HepG2 (cell line): ENCODE results near the gene PRR14. TPM values are rescaled to one million over a fixed set of nuclear protein-coding genes. Genes with fewer than 3 reads are reported as not detected.

Experiments
- E2F1 ChIP-seq: sonication (generic); formaldehyde crosslinking; IDR thresholded peaks from 2 replicates; pipeline ENCODE4 v1.5.0; 2020; ENCODE audit warnings: missing genetic modification reagents
- ELF3 ChIP-seq: IDR thresholded peaks from 2 replicates; pipeline ENCODE4 v1.6.1; 2016; ENCODE audit warnings: missing genetic modification reagents, missing compliant biosample characterization
- LCORL ChIP-seq, 2 experiments: fragments of 450-650 bp in 1 of 2; sonication (generic) in 1 of 2; formaldehyde crosslinking in 1 of 2; IDR thresholded peaks; 2 replicates each; pipeline versions ENCODE4 v1.5.0 to v1.6.1; 2017 to 2020; ENCODE audit warnings: antibody characterized with exemption in 1 of 2, missing genetic modification reagents in 1 of 2
- MED1 ChIP-seq: sonication (generic); formaldehyde crosslinking; IDR thresholded peaks from 2 replicates; pipeline ENCODE4 v1.4.0; 2020; ENCODE audit warnings: missing genetic modification reagents
- NAIF1 ChIP-seq: sonication (generic); formaldehyde crosslinking; IDR thresholded peaks from 2 replicates; pipeline ENCODE4 v1.5.0; 2020; ENCODE audit warnings: mild to moderate bottlenecking, missing genetic modification reagents, borderline replicate concordance
- PHF20 ChIP-seq: sonication (generic); formaldehyde crosslinking; IDR thresholded peaks from 2 replicates; pipeline ENCODE4 v1.5.0; 2020; ENCODE audit warnings: mild to moderate bottlenecking, missing genetic modification reagents
- PHF5A ChIP-seq: IDR thresholded peaks from one replicate; pipeline ENCODE4 v1.6.1; 2018; ENCODE audit warnings: low read depth, missing genetic modification reagents; ENCODE audit not compliant: unreplicated experiment
- PRDM4 ChIP-seq: sonication (generic); formaldehyde crosslinking; IDR thresholded peaks from 2 replicates; pipeline ENCODE4 v1.9.0; 2021; ENCODE audit warnings: missing genetic modification reagents, borderline replicate concordance
- SALL2 ChIP-seq: sonication (generic); formaldehyde crosslinking; IDR thresholded peaks from 2 replicates; pipeline ENCODE4 v1.8.1; 2023; ENCODE audit warnings: mild to moderate bottlenecking, missing genetic modification reagents, inconsistent platforms
- SETDB1 ChIP-seq: sonication (generic); formaldehyde crosslinking; IDR thresholded peaks from 2 replicates; pipeline ENCODE4 v1.5.1; 2020; ENCODE audit warnings: missing genetic modification reagents, mild to moderate bottlenecking, borderline replicate concordance
- SIX1 ChIP-seq: sonication (generic); formaldehyde crosslinking; IDR thresholded peaks from 2 replicates; pipeline ENCODE4 v1.4.0; 2020; ENCODE audit warnings: missing genetic modification reagents, borderline replicate concordance
- SUZ12 ChIP-seq: fragments of 150-350 bp; IDR thresholded peaks from 2 replicates; pipeline ENCODE4 v1.6.1; 2014; ENCODE audit warnings: low read depth, low read length
- WIZ ChIP-seq: sonication (generic); formaldehyde crosslinking; IDR thresholded peaks from 2 replicates; pipeline ENCODE4 v1.5.1; 2020; ENCODE audit warnings: mild to moderate bottlenecking, missing genetic modification reagents
- ZNF503 ChIP-seq: sonication (generic); formaldehyde crosslinking; IDR thresholded peaks from 2 replicates; pipeline ENCODE4 v1.4.0; 2020; ENCODE audit warnings: missing genetic modification reagents
- ZNF639 ChIP-seq: conservative IDR thresholded peaks from 2 replicates; pipeline ENCODE4 v1.6.1; 2018; ENCODE audit warnings: missing genetic modification reagents
- polyA plus RNA-seq, 8 experiments: library from polyadenylated mRNA; depleted of rRNA in 3 of 8; stranded (reverse) in 7 of 8; unstranded in 1 of 8; fragments of >200 nt; fragmentation: Illumina TruSeq in 4 of 8; extraction: Trizol in 4 of 8; gene quantifications; 2 replicates each; pipeline versions ENCODE4 v1.2.1 to v1.2.3, GENCODE V29; 2011 to 2016; ENCODE audit warnings: low read depth in 4 of 8, missing spikeins in 1 of 8, mixed read lengths in 1 of 8; ENCODE audit not compliant: insufficient read depth in 1 of 8
- total RNA-seq, 5 experiments: library from RNA; depleted of rRNA; stranded (reverse); fragments of >200 nt; fragmentation: Illumina TruSeq; extraction: Trizol; gene quantifications; 2 replicates each; pipeline ENCODE4 v1.2.3, GENCODE V29; 2016; ENCODE audit warnings: low read depth in 1 of 5
- TF ChIP-seq, protein P1 (sequence below): sonication (generic); formaldehyde crosslinking; IDR thresholded peaks from 2 replicates; pipeline ENCODE4 v1.8.1; 2023; ENCODE audit warnings: mild to moderate bottlenecking, inconsistent platforms, moderate library complexity, missing genetic modification reagents, borderline replicate concordance
- TF ChIP-seq, protein P2 (sequence below): sonication (generic); formaldehyde crosslinking; IDR thresholded peaks from 2 replicates; pipeline ENCODE4 v1.8.1; 2023; ENCODE audit warnings: mild to moderate bottlenecking, moderate library complexity, missing genetic modification reagents

The PRR14 gene
- total and polyA plus RNA-seq, 2 of the 13 experiments (the other 11 are each of a cell fraction or from before 2014, with no cell fraction given), result 8.4 to 11.0 TPM

GRCh38 chr16:30698139-30698815, 47.5 kb downstream of the PRR14 start (continued):
- TF ChIP-seq PHF5A (peak; percentile 92), PHF20 (CRISPR knock-in tag) (peak; percentile 77), ZNF639 (CRISPR knock-in tag) (peak; percentile 97), SUZ12 (no peak), SETDB1 (CRISPR knock-in tag) (no peak), NAIF1 (CRISPR knock-in tag) (0 out of 2 replicates have a peak, but pooled peaks have one; percentile 84), E2F1 (CRISPR knock-in tag) (peak; percentile 83), LCORL (IDR thresholded peaks at IDR 0.05) (no peak), LCORL (CRISPR knock-in tag; IDR thresholded peaks at IDR 0.05) (no peak; the same call in 1 of the 2 replicates), SIX1 (CRISPR knock-in tag) (peak; percentile 61; the same call in 1 of the 2 replicates), SALL2 (CRISPR knock-in tag) (peak; percentile 43), ZNF503 (peak; percentile 62; the same call in 1 of the 2 replicates), ELF3 (no peak; the same call in 1 of the 2 replicates), WIZ (CRISPR knock-in tag) (peak; percentile 83; the same call in 1 of the 2 replicates), MED1 (peak; percentile 76), PRDM4 (peak; percentile 79; the same call in 1 of the 2 replicates)
- TF ChIP-seq, protein P1, sequence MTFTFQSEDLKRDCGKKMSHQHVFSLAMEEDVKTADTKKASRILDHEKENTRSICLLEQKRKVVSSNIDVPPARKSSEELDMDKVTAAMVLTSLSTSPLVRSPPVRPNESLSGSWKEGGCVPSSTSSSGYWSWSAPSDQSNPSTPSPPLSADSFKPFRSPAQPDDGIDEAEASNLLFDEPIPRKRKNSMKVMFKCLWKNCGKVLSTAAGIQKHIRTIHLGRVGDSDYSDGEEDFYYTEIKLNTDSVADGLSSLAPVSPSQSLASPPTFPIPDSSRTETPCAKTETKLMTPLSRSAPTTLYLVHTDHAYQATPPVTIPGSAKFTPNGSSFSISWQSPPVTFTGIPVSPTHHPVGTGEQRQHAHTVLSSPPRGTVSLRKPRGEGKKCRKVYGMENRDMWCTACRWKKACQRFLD (CRISPR knock-in tag), result peak; percentile 69; the same call in 1 of the 2 replicates
- TF ChIP-seq, protein P2, sequence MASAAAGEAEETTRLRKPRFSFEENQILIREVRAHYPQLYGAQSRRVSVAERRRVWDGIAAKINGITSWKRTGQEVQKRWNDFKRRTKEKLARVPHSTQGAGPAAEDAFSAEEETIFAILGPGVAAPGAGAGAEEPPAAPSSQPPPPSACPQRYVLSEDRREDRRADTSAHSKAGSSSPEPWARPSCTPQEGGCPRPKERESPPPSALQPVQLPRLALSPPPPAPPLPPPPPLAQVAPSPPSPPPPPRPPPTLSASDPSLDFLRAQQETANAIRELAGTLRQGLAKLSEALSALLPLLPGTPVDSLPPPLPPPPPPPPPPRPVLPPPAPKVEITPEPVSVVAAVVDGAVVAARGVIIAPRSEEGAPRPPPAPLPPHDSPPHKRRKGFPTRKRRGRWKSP, result peak; percentile 90
